Measurements from ENCODE around the gene PBX3. TPM values are rescaled to one million over a fixed set of nuclear protein-coding genes. Genes with fewer than 3 reads are reported as not detected.

PBX3 gene
- total RNA-seq, 2 experiments from 2014 or later, result 25.3 to 30.8 TPM

DNA sequence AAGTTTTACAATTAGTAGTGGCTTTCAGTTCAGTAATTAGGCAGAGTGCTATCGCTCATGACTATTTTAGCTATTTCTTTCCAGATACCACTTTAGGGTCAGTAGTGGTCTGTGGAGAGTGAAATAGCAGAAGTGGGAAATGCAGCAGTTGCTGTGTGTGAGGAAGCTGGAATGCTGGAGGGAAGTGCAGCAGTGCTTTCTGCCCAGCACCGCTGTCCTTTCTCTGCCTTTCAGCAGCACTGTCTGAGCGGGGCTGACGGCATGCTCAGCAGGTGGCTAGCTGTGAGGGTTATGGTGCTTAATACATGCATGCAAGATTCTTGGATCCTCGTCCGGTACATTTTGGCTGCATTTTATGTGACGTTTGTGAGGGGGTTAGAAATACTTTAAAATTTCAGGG is 213.9 kb downstream of the PBX3 start:
- ChIA-PET CTCF (no interaction called here), POLR2A (no interaction called here)
- DNase-seq (peak in 1 of 14 experiments; percentile 6), ATAC-seq (ENCODE audit: poor library complexity) (no peak)
- Mint-ChIP-seq H3K27me3 (no peaks in the 10 kb centered on the region), H3K4me1 (ENCODE audit: low read depth) (no peaks in the 10 kb centered on the region), H3K27ac (no peak overlapping the region), H3K9me3 (no peaks in the 10 kb centered on the region), H3K4me3 (no peak overlapping the region), H3K36me3 (ENCODE audit: low read depth) (peaks cover 37% of the 10 kb centered on the region)
- peaks cover 19% of the 10 kb centered on the region for H3K36me3 ChIP-seq (ENCODE audit: insufficient read depth, low read length)
- no peak overlapping the region for H3K4me3 ChIP-seq (ENCODE audit: low read length)
- no peak overlapping the region for H3K27ac ChIP-seq (ENCODE audit: low read depth in 1 of 2, low read length in 2 of 2)
- no peaks in the 10 kb centered on the region for H3K27me3 ChIP-seq (ENCODE audit: control insufficient read depth in 1 of 2, insufficient read depth in 2 of 2, low read length in 2 of 2)
- no peaks in the 10 kb centered on the region for H3K4me1 ChIP-seq (ENCODE audit: insufficient read depth, low read length)
- intact Hi-C loops (cut with DNase I, micrococcal nuclease), result no loop called here
- TF ChIP-seq, protein P1, sequence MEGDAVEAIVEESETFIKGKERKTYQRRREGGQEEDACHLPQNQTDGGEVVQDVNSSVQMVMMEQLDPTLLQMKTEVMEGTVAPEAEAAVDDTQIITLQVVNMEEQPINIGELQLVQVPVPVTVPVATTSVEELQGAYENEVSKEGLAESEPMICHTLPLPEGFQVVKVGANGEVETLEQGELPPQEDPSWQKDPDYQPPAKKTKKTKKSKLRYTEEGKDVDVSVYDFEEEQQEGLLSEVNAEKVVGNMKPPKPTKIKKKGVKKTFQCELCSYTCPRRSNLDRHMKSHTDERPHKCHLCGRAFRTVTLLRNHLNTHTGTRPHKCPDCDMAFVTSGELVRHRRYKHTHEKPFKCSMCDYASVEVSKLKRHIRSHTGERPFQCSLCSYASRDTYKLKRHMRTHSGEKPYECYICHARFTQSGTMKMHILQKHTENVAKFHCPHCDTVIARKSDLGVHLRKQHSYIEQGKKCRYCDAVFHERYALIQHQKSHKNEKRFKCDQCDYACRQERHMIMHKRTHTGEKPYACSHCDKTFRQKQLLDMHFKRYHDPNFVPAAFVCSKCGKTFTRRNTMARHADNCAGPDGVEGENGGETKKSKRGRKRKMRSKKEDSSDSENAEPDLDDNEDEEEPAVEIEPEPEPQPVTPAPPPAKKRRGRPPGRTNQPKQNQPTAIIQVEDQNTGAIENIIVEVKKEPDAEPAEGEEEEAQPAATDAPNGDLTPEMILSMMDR (IDR thresholded peaks at IDR 0.05), result no peak
- H3K9me3 ChIP-seq (ENCODE audit: control insufficient read depth in 1 of 2, insufficient read depth in 1 of 2, low read length in 2 of 2), result no peaks in the 10 kb centered on the region

DNA sequence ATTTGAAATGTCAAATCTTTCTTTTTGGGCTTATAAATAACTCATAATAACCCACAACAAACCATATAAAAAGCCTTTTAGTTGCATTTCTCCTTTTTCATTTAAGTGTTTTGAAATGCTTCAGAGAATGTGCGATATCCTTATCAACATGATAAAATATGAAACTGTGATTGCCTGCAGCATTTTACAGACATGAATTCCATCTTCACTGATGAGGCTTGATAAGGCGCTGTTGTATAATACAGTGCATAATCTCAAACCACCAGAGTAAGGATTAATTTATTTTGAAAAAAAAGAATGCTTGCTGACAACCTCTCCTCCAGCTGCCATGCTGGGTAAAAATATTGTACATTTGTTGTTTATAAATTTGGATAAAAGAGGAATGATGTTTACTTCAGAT is 216.8 kb downstream of the PBX3 start:
- TF ChIP-seq, protein P1 (IDR thresholded peaks at IDR 0.05), result no peak
- H3K27ac ChIP-seq (ENCODE audit: low read depth in 1 of 2, low read length in 2 of 2), result no peak overlapping the region
- Mint-ChIP-seq H3K4me1 (ENCODE audit: low read depth) (no peaks in the 10 kb centered on the region), H3K4me3 (no peak overlapping the region), H3K27ac (no peak overlapping the region), H3K27me3 (no peaks in the 10 kb centered on the region), H3K9me3 (no peaks in the 10 kb centered on the region), H3K36me3 (ENCODE audit: low read depth) (peaks cover 43% of the 10 kb centered on the region)
- no peaks in the 10 kb centered on the region for H3K4me1 ChIP-seq (ENCODE audit: insufficient read depth, low read length)
- intact Hi-C loops (cut with DNase I, micrococcal nuclease), result no loop called here
- POLR2A ChIA-PET, result interaction anchor here (0.6 kb wide), 1 partner anchor 16 kb away, joined by 3 read pairs; no protein-coding TSS in a partner anchor
- CTCF ChIA-PET, result no interaction called here
- no peaks in the 10 kb centered on the region for H3K27me3 ChIP-seq (ENCODE audit: control insufficient read depth in 1 of 2, insufficient read depth in 2 of 2, low read length in 2 of 2)
- H3K4me3 ChIP-seq (ENCODE audit: low read length), result no peak overlapping the region
- no peak for ATAC-seq (ENCODE audit: poor library complexity)
- no peaks in the 10 kb centered on the region for H3K9me3 ChIP-seq (ENCODE audit: control insufficient read depth in 1 of 2, insufficient read depth in 1 of 2, low read length in 2 of 2)
- H3K36me3 ChIP-seq (ENCODE audit: insufficient read depth, low read length), result peaks cover 19% of the 10 kb centered on the region
- DNase-seq, result no peak

DNA sequence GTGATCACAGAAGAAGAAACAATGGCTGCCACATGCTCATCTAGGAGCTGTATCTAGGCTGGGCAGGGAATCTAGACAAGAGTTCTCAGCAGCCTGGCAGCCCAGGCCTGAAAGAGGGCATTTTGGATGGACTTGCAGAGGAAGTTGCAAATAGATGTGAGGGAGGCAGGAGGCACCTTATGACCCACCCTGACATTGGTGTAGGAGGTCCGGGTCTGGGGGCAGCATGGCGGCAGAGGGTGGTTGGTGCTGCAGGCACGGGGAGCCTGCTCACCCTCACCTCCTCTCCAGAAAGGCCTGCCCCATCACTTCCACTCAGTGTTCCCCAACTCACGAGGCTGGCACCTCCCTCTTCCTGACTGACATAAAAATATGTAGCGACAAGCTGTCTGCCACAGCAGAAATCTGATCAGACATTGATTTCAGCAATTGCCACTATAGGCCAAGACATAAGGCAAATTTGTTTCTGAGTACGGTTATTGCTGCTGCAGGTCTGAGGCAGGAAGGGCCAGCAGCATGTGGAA is 217.6 kb downstream of the PBX3 start:
- ATAC-seq (ENCODE audit: poor library complexity), result no peak
- Histone ChIP-seq H3K4me3 (ENCODE audit: low read length) (no peak overlapping the region), H3K4me1 (ENCODE audit: insufficient read depth, low read length) (no peaks in the 10 kb centered on the region), H3K9me3 (ENCODE audit: control insufficient read depth in 1 of 2, insufficient read depth in 1 of 2, low read length in 2 of 2) (no peaks in the 10 kb centered on the region), H3K27ac (ENCODE audit: low read depth in 1 of 2, low read length in 2 of 2) (no peak overlapping the region), H3K36me3 (ENCODE audit: insufficient read depth, low read length) (peaks cover 19% of the 10 kb centered on the region), H3K27me3 (ENCODE audit: control insufficient read depth in 1 of 2, insufficient read depth in 2 of 2, low read length in 2 of 2) (no peaks in the 10 kb centered on the region)
- Mint-ChIP-seq H3K9me3 (no peaks in the 10 kb centered on the region), H3K36me3 (ENCODE audit: low read depth) (peaks cover 43% of the 10 kb centered on the region), H3K27ac (no peak overlapping the region), H3K4me1 (ENCODE audit: low read depth) (no peaks in the 10 kb centered on the region), H3K4me3 (no peak overlapping the region), H3K27me3 (no peaks in the 10 kb centered on the region)
- ChIA-PET CTCF (no interaction called here), POLR2A (no interaction called here)
- no peak for DNase-seq
- intact Hi-C loops (cut with DNase I, micrococcal nuclease), result no loop called here
- TF ChIP-seq, protein P1 (IDR thresholded peaks at IDR 0.05), result no peak

All from CD4-positive, alpha-beta T cell (primary cell).